WTC11 (cell line): ENCODE results near the gene THSD4.

Experiments
- CTCF ChIP-seq: fragments of 200-600 bp; IDR thresholded peaks from 2 replicates; pipeline ENCODE4 v1.8.0; 2022; ENCODE audit warnings: antibody characterized with exemption
- FOXP4 ChIP-seq: sonication (generic); formaldehyde crosslinking; IDR thresholded peaks from 2 replicates; pipeline ENCODE4 v1.8.0; 2022; ENCODE audit warnings: mild to moderate bottlenecking, missing genetic modification reagents
- MAX ChIP-seq: sonication (generic); formaldehyde crosslinking; IDR thresholded peaks from 2 replicates; pipeline ENCODE4 v1.8.0; 2022; ENCODE audit warnings: mild to moderate bottlenecking, missing genetic modification reagents
- MYBL2 ChIP-seq: sonication (generic); formaldehyde crosslinking; IDR thresholded peaks from 2 replicates; pipeline ENCODE4 v1.8.1; 2023; ENCODE audit warnings: mild to moderate bottlenecking, moderate library complexity, missing genetic modification reagents

- no peak for TF ChIP-seq CTCF
- TF ChIP-seq FOXP4 (CRISPR knock-in tag), result no peak
- TF ChIP-seq MAX (CRISPR knock-in tag), result no peak
- no peak for TF ChIP-seq MYBL2 (CRISPR knock-in tag)
These were observed 21.1 kb upstream of the THSD4 start for GRCh38 chr15:71094137-71094536.
